ENCODE measurements around the gene ADGB.
"Not testable (repeated sequence)": the region's sequence is repeated elsewhere in the genome, so short reads cannot be mapped to it uniquely, and the experiment has no call there.

GRCh38 chr6:146815511-146816462 lies 217.0 kb downstream of the ADGB start:
- not testable (repeated sequence) for TF ChIP-seq CTCF (IDR thresholded peaks at IDR 0.05); POLR2AphosphoS5 (IDR thresholded peaks at IDR 0.05); POLR2A (IDR thresholded peaks at IDR 0.05; ENCODE audit: low read depth)
